Measurements from ENCODE around the gene PLXDC2. TPM values are rescaled to one million over a fixed set of nuclear protein-coding genes. Genes with fewer than 3 reads are reported as not detected.
A peak's percentile ranks its signal among the peaks of the same experiment; 100 is the strongest.

The PLXDC2 gene
- total and polyA plus RNA-seq, 2 donors (not counting 1 experiment from before 2014, with no cell fraction given): 4.2 to 5.1 TPM

DNA sequence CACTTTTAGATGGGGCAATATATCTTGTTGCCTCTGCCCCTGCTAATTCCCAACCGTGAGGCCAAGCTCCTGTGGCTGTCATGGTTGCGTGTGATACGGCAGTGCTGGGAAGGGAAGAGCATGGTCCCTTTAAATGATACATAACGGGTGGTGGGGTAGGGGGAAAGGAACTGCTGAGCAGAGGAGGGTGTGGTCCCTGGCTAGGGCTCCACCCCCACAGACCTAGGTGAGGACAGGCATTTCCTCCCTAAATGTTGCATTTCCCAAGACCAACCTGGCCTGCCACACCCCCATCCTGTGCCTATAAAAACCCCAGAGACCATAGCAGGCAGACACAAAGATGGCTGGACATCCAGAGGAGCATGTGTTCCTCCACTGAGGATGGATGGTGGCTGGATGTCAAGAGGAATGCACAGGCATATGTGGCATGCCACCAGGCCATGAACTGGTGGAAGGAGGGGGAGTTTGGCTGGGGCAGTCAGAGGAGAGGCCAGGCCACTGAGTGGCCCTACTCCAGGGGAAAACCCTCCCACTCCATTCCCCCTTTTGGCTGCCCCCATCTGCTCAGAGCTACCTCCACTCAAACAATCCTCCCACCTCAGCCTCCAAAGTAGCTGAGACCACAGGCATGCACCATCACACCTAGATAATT, 104.0 kb downstream of the PLXDC2 start:
- no peak overlapping the region for H3K4me2 ChIP-seq (ENCODE audit: extremely low read depth, insufficient read depth, low read length)
- no peak overlapping the region for H3K4me3 ChIP-seq (replicated peaks in 1 of 4; ENCODE audit: control extremely low read depth in 1 of 4, insufficient read depth in 1 of 4, low read depth in 3 of 4, low read length in 4 of 4)
- no peaks in the 10 kb centered on the region for H3K79me2 ChIP-seq (ENCODE audit: control insufficient read depth, insufficient read depth, low read length)
- no peak overlapping the region for H3K27ac ChIP-seq (ENCODE audit: insufficient read depth, low read length)
- H3K27me3 ChIP-seq (ENCODE audit: control insufficient read depth, insufficient read depth, low read length): no peaks in the 10 kb centered on the region
- TF ChIP-seq EZH2 (IDR thresholded peaks at IDR 0.05; ENCODE audit: low read length, missing control alignments): no peak
- TF ChIP-seq, protein P1, sequence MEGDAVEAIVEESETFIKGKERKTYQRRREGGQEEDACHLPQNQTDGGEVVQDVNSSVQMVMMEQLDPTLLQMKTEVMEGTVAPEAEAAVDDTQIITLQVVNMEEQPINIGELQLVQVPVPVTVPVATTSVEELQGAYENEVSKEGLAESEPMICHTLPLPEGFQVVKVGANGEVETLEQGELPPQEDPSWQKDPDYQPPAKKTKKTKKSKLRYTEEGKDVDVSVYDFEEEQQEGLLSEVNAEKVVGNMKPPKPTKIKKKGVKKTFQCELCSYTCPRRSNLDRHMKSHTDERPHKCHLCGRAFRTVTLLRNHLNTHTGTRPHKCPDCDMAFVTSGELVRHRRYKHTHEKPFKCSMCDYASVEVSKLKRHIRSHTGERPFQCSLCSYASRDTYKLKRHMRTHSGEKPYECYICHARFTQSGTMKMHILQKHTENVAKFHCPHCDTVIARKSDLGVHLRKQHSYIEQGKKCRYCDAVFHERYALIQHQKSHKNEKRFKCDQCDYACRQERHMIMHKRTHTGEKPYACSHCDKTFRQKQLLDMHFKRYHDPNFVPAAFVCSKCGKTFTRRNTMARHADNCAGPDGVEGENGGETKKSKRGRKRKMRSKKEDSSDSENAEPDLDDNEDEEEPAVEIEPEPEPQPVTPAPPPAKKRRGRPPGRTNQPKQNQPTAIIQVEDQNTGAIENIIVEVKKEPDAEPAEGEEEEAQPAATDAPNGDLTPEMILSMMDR (conservative IDR thresholded peaks at IDR 0.05 in 1 of 2, IDR thresholded peaks at IDR 0.05 in 1 of 2; ENCODE audit: low read depth in 1 of 2, low read length in 2 of 2): no peak
- H3K36me3 ChIP-seq (ENCODE audit: control insufficient read depth, insufficient read depth, low read length): no peaks in the 10 kb centered on the region
- H3K4me1 ChIP-seq (ENCODE audit: control insufficient read depth, extremely low read depth, insufficient read depth, low read length): peaks cover 2% of the 10 kb centered on the region
- H3K9ac ChIP-seq (ENCODE audit: insufficient read depth, low read length): no peak overlapping the region
- no peaks in the 10 kb centered on the region for H4K20me1 ChIP-seq (ENCODE audit: control insufficient read depth, extremely low read depth, insufficient read depth, low read length)
- DNase-seq (ENCODE audit: low read depth in 2 of 2): no peak
- no peaks in the 10 kb centered on the region for H3K9me3 ChIP-seq (ENCODE audit: control insufficient read depth, insufficient read depth, low read depth, low read length)
- H2AFZ ChIP-seq (ENCODE audit: low read length): no peak overlapping the region

DNA sequence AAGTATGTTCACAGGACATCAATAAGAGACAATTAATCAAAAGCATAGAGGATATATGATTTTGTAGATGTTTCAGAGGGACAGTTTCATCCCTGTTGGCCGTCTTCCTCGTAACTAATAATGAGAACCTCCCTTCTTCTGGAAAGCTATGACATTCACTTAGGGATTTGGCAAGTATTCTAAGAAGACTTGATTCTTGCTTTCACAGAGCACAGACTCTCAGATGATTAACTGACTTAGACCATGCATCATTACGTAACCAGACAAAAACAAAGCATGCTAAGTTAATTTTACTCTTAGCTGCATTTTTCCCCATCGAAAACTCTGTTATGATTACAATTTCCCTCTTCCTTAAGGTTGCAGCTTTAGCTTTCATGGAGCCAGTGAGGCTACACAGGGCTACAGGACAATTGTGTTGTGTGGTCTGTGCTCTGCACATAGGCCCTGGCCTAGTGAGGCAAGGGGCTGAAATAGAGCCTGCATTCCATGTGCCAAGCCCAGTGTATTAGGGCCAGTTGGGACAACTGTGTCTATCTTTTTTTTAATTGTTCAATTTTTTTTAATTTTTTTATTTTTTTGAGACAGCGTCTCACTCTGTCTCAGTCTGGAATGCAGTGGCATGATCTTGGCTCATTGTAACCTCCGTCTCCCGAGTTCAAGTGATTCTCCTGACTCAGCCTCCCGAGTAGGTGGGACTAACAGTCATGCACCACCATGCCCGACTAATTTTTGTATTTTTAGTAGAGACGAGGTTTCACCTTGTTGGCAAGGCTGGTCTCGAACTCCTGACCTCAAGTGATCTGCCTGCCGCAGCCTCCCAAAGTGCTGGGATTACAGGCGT, 105.3 kb downstream of the PLXDC2 start:
- Histone ChIP-seq H3K9me3 (ENCODE audit: control insufficient read depth, insufficient read depth, low read depth, low read length) (no peaks in the 10 kb centered on the region), H3K9ac (ENCODE audit: insufficient read depth, low read length) (no peak overlapping the region), H3K36me3 (ENCODE audit: control insufficient read depth, insufficient read depth, low read length) (no peaks in the 10 kb centered on the region), H3K4me1 (ENCODE audit: control insufficient read depth, extremely low read depth, insufficient read depth, low read length) (peaks cover 2% of the 10 kb centered on the region), H3K4me3 (replicated peaks in 1 of 4; ENCODE audit: control extremely low read depth in 1 of 4, insufficient read depth in 1 of 4, low read depth in 3 of 4, low read length in 4 of 4) (no peak overlapping the region), H3K27me3 (ENCODE audit: control insufficient read depth, insufficient read depth, low read length) (no peaks in the 10 kb centered on the region), H3K79me2 (ENCODE audit: control insufficient read depth, insufficient read depth, low read length) (no peaks in the 10 kb centered on the region), H3K27ac (ENCODE audit: insufficient read depth, low read length) (no peak overlapping the region), H3K4me2 (ENCODE audit: extremely low read depth, insufficient read depth, low read length) (no peak overlapping the region), H2AFZ (ENCODE audit: low read length) (no peak overlapping the region), H4K20me1 (ENCODE audit: control insufficient read depth, extremely low read depth, insufficient read depth, low read length) (no peaks in the 10 kb centered on the region)
- TF ChIP-seq EZH2 (IDR thresholded peaks at IDR 0.05; ENCODE audit: low read length, missing control alignments): no peak
- TF ChIP-seq, protein P1 (conservative IDR thresholded peaks at IDR 0.05 in 1 of 2, IDR thresholded peaks at IDR 0.05 in 1 of 2; ENCODE audit: low read depth in 1 of 2, low read length in 2 of 2): no peak
- DNase-seq (ENCODE audit: low read depth in 2 of 2): peak; percentile 70 to 94

DNA sequence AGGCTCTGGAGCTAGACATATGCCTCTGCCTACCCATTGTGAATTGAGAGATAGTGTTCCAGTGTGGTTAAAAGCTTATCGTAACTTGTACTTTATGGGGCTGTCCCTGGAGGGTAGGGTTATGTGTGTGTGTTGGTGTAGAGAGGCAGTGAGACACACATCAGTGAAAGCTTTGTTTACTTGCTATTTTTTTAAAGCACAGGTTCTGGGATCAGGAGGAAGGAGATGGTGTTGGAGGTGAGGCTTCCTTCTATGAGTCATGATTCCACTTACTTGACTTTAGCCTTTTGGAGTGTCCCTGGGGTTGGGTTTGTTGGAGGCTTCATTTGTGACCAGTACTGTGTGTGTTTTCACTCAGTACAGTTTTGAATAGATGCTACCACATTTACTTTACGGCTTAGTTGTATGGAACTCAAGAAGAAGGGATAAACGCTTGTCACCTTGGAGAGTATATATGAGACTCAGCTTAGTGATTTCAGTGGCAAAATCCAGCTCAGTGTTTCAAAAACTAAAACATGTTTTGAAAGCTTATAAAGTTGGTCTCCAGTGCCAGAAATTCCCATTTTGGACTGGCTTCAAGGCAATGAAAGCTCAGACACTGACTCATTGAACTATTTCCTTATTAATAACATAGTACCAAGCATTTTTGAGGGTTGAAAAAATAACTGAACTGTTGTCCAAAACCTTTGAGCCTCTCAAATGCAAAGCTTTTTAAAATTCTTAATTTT, 106.2 kb downstream of the PLXDC2 start:
- Histone ChIP-seq H2AFZ (ENCODE audit: low read length) (no peak overlapping the region), H4K20me1 (ENCODE audit: control insufficient read depth, extremely low read depth, insufficient read depth, low read length) (no peaks in the 10 kb centered on the region), H3K4me1 (ENCODE audit: control insufficient read depth, extremely low read depth, insufficient read depth, low read length) (peaks cover 2% of the 10 kb centered on the region), H3K9me3 (ENCODE audit: control insufficient read depth, insufficient read depth, low read depth, low read length) (no peaks in the 10 kb centered on the region), H3K79me2 (ENCODE audit: control insufficient read depth, insufficient read depth, low read length) (no peaks in the 10 kb centered on the region), H3K27me3 (ENCODE audit: control insufficient read depth, insufficient read depth, low read length) (no peaks in the 10 kb centered on the region), H3K27ac (ENCODE audit: insufficient read depth, low read length) (no peak overlapping the region), H3K36me3 (ENCODE audit: control insufficient read depth, insufficient read depth, low read length) (no peaks in the 10 kb centered on the region), H3K4me3 (replicated peaks in 1 of 4; ENCODE audit: control extremely low read depth in 1 of 4, insufficient read depth in 1 of 4, low read depth in 3 of 4, low read length in 4 of 4) (no peak overlapping the region), H3K4me2 (ENCODE audit: extremely low read depth, insufficient read depth, low read length) (peak overlapping the region; percentile 17), H3K9ac (ENCODE audit: insufficient read depth, low read length) (no peak overlapping the region)
- DNase-seq (ENCODE audit: low read depth in 2 of 2): peak; percentile 88 to 91
- TF ChIP-seq, protein P1 (conservative IDR thresholded peaks at IDR 0.05 in 1 of 2, IDR thresholded peaks at IDR 0.05 in 1 of 2; ENCODE audit: low read depth in 1 of 2, low read length in 2 of 2): no peak
- TF ChIP-seq EZH2 (IDR thresholded peaks at IDR 0.05; ENCODE audit: low read length, missing control alignments): no peak
